OCI-LY1 (cell line): ENCODE measurements around the gene N4BP2L2.

ENCODE experiments used
- H2AFZ ChIP-seq: fragments of 200-600 bp; sonication (generic), shearing (Covaris generic); 2 replicates; pipeline ENCODE4 v1.6.0; 2014; ENCODE audit warnings: antibody characterized with exemption, mild to moderate bottlenecking, low read length
- H3F3A ChIP-seq: fragments of 200-600 bp; sonication (generic), shearing (Covaris generic); 2 replicates; pipeline ENCODE4 v1.6.0; 2014; ENCODE audit warnings: mild to moderate bottlenecking, antibody characterized with exemption, low read length, moderate library complexity; ENCODE audit not compliant: insufficient read depth
- H3K27ac ChIP-seq: fragments of 200-600 bp; sonication (generic); 2 replicates; pipeline ENCODE4 v1.5.1; 2014; ENCODE audit warnings: low read length, mixed run types, mild to moderate bottlenecking, low read depth; ENCODE audit not compliant: poor library complexity, severe bottlenecking
- H3K27me3 ChIP-seq: fragments of 200-600 bp; sonication (generic); 2 replicates; pipeline ENCODE4 v1.6.0; 2014; ENCODE audit warnings: antibody characterized with exemption, mild to moderate bottlenecking, low read length, moderate library complexity; ENCODE audit not compliant: insufficient read depth
- H3K36me3 ChIP-seq: fragments of 200-600 bp; sonication (generic); 2 replicates; pipeline ENCODE4 v1.6.1; 2014; ENCODE audit warnings: mild to moderate bottlenecking, antibody characterized with exemption, low read length, moderate library complexity, mixed read lengths; ENCODE audit not compliant: insufficient read depth
- H3K4me1 ChIP-seq: fragments of 200-600 bp; sonication (generic); 2 replicates; pipeline ENCODE4 v1.5.1; 2014; ENCODE audit warnings: mild to moderate bottlenecking, low read length, moderate library complexity; ENCODE audit not compliant: insufficient read depth, severe bottlenecking
- H3K4me2 ChIP-seq: fragments of 200-600 bp; sonication (generic), shearing (Covaris generic); 2 replicates; pipeline ENCODE4 v1.6.1; 2014; ENCODE audit warnings: low read length
- H3K4me3 ChIP-seq: fragments of 200-600 bp; sonication (generic); 2 replicates; pipeline ENCODE4 v1.5.1; 2014; ENCODE audit warnings: low read length, low read depth, mild to moderate bottlenecking, mixed read lengths; ENCODE audit not compliant: poor library complexity, severe bottlenecking
- H3K79me2 ChIP-seq: fragments of 200-600 bp; shearing (Covaris generic); 2 replicates; pipeline ENCODE4 v1.6.1; 2016; ENCODE audit warnings: mixed run types, low read length, mixed read lengths; ENCODE audit not compliant: insufficient read depth
- H3K9ac ChIP-seq: fragments of 200-600 bp; sonication (generic), shearing (Covaris generic); 2 replicates; pipeline ENCODE4 v1.6.1; 2014; ENCODE audit warnings: mild to moderate bottlenecking, low read length, mixed read lengths
- H3K9me2 ChIP-seq: fragments of 200-600 bp; sonication (generic), shearing (Covaris generic); 2 replicates; pipeline ENCODE4 v1.6.1; 2014; ENCODE audit warnings: low read depth, mild to moderate bottlenecking, low read length, mixed read lengths
- H3K9me3 ChIP-seq: fragments of 200-600 bp; shearing (Covaris generic); 2 replicates; pipeline ENCODE4 v1.6.1; 2014; ENCODE audit warnings: low read length, mixed read lengths
- H4K20me1 ChIP-seq: fragments of 200-600 bp; sonication (generic), shearing (Covaris generic); 2 replicates; pipeline ENCODE4 v1.6.0; 2016; ENCODE audit warnings: mild to moderate bottlenecking, low read length; ENCODE audit not compliant: insufficient read depth
- CTCF ChIP-seq: fragments of 200-600 bp; sonication (generic), shearing (Covaris generic); IDR thresholded peaks from 2 replicates; pipeline ENCODE4 v1.5.1; 2017; ENCODE audit warnings: mild to moderate bottlenecking, antibody characterized with exemption, low read length, moderate library complexity, mixed read lengths
- EZH2 ChIP-seq: fragments of 200-600 bp; sonication (generic), shearing (Covaris generic); IDR thresholded peaks from 2 replicates; pipeline ENCODE4 v1.8.0; 2017; ENCODE audit warnings: borderline replicate concordance, mixed run types, mild to moderate bottlenecking, antibody characterized with exemption, low read length, moderate library complexity, mixed read lengths

The N4BP2L2 gene

GRCh38 chr13:32538621-32539246, at the start of gene N4BP2L2:
Gene N4BP2L2 (minus strand): TSS chr13:32538795. CDS start chr13:32537027, 1,768 bp downstream.
- TF ChIP-seq EZH2 (no peak), CTCF (peak; percentile 27; the same call in 1 of the 2 replicates)
- Histone ChIP-seq H2AFZ (peak within 1 kb of the TSS; percentile 51), H3K4me1 (peaks cover 34% of the 10 kb centered on the region), H3K27me3 (no peaks in the 10 kb centered on the region), H3F3A (no peaks in the 10 kb centered on the region), H3K36me3 (peaks cover 29% of the 10 kb centered on the region), H3K9ac (peak within 1 kb of the TSS; percentile 77), H3K4me3 (peak within 1 kb of the TSS; percentile 77), H3K9me2 (no peaks in the 10 kb centered on the region), H3K9me3 (no peaks in the 10 kb centered on the region), H4K20me1 (no peaks in the 10 kb centered on the region), H3K79me2 (peaks cover 35% of the 10 kb centered on the region), H3K4me2 (peak within 1 kb of the TSS; percentile 73), H3K27ac (peak within 1 kb of the TSS; percentile 62)

GRCh38 chr13:32587811-32588170, 49.2 kb upstream of the N4BP2L2 start:
- peaks cover 55% of the 10 kb centered on the region for H3K79me2 ChIP-seq
- H3K4me1 ChIP-seq = peaks cover 31% of the 10 kb centered on the region
- no peaks in the 10 kb centered on the region for H3K27me3 ChIP-seq
- H3K4me3 ChIP-seq = peak overlapping the region; percentile 70
- no peak overlapping the region for H2AFZ ChIP-seq
- H3F3A ChIP-seq = no peaks in the 10 kb centered on the region
- TF ChIP-seq EZH2 (no peak), CTCF (no peak)
- H3K9ac ChIP-seq = peak overlapping the region; percentile 69
- H3K27ac ChIP-seq = peak overlapping the region; percentile 71
- no peaks in the 10 kb centered on the region for H3K36me3 ChIP-seq
- peak overlapping the region; percentile 94 for H3K4me2 ChIP-seq
- no peaks in the 10 kb centered on the region for H4K20me1 ChIP-seq
- no peaks in the 10 kb centered on the region for H3K9me3 ChIP-seq
- no peaks in the 10 kb centered on the region for H3K9me2 ChIP-seq

GRCh38 chr13:32587011-32587810, 48.6 kb upstream of the N4BP2L2 start:
- Histone ChIP-seq H3K27me3 (no peaks in the 10 kb centered on the region), H3F3A (no peaks in the 10 kb centered on the region), H3K27ac (peak overlapping the region; percentile 71), H3K4me3 (peak overlapping the region; percentile 70), H4K20me1 (no peaks in the 10 kb centered on the region), H3K36me3 (no peaks in the 10 kb centered on the region), H3K9me3 (no peaks in the 10 kb centered on the region), H2AFZ (no peak overlapping the region), H3K79me2 (peaks cover 51% of the 10 kb centered on the region), H3K9ac (peak overlapping the region; percentile 69), H3K4me1 (peaks cover 31% of the 10 kb centered on the region), H3K4me2 (peak overlapping the region; percentile 94), H3K9me2 (no peaks in the 10 kb centered on the region)
- TF ChIP-seq EZH2 (no peak), CTCF (no peak)
